Ramos (cell line): Measurements from ENCODE around the gene NCAPH2.

Experiments
- in situ Hi-C: fragments of 300-500 bp; cut with MboI; formaldehyde crosslinking; loops from one replicate; pipeline ENCODE4 v1.14.3; 2022; ENCODE audit warnings: low sequenced_read_pairs; ENCODE audit not compliant: unreplicated experiment

The NCAPH2 gene

GRCh38 chr22:50567721-50568252, 59.8 kb downstream of the NCAPH2 start:
- in situ Hi-C loops: no loop called here

GRCh38 chr22:50568626-50569025, 60.6 kb downstream of the NCAPH2 start:
- in situ Hi-C loops: no loop called here

GRCh38 chr22:50569041-50569459, 61.0 kb downstream of the NCAPH2 start:
- in situ Hi-C loops: no loop called here

- in situ Hi-C loops: no loop called here
Measured at GRCh38 chr22:50569896-50570535, 62.0 kb downstream of the NCAPH2 start.

- in situ Hi-C loops: no loop called here
Measured at GRCh38 chr22:50570861-50571260, 62.8 kb downstream of the NCAPH2 start.

GRCh38 chr22:50571264-50572175, 63.5 kb downstream of the NCAPH2 start:
- in situ Hi-C loops: no loop called here

- in situ Hi-C loops: no loop called here
Measured at GRCh38 chr22:50572965-50573364, 64.9 kb downstream of the NCAPH2 start.

GRCh38 chr22:50573491-50574382, 65.7 kb downstream of the NCAPH2 start:
- in situ Hi-C loops: no loop called here

GRCh38 chr22:50574383-50574755, 66.3 kb downstream of the NCAPH2 start:
- in situ Hi-C loops: no loop called here
